ENCODE results near the gene NRDC. TPM values are rescaled to one million over a fixed set of nuclear protein-coding genes. Genes with fewer than 3 reads are reported as not detected.

NRDC gene
- total RNA-seq (2014; rRNA removed; shearing (Covaris generic)), result 81.7 and 113 TPM in 2 replicates

- in situ Hi-C loops (cut with HindIII; ENCODE audit: low sequenced_read_pairs), result no loop called here
- peak; percentile 100 for DNase-seq (ENCODE audit: low spot score)
Observed at GRCh38 chr1:51878616-51879336, at the start of gene NRDC. TSS of gene NRDC (minus strand) at chr1:51878727. CDS start at chr1:51878615, 112 bp downstream.

- DNase-seq (ENCODE audit: low spot score), result no peak
- in situ Hi-C loops (cut with HindIII; ENCODE audit: low sequenced_read_pairs), result no loop called here
Observed at GRCh38 chr1:51927029-51927428, 48.5 kb upstream of the NRDC start.

GRCh38 chr1:51926171-51926812 is 47.8 kb upstream of the NRDC start:
- in situ Hi-C loops (cut with HindIII; ENCODE audit: low sequenced_read_pairs), result no loop called here
- DNase-seq (ENCODE audit: low spot score), result peak; percentile 9

GRCh38 chr1:51924455-51924854 is 45.9 kb upstream of the NRDC start:
- in situ Hi-C loops (cut with HindIII; ENCODE audit: low sequenced_read_pairs), result no loop called here
- DNase-seq (ENCODE audit: low spot score), result no peak

- DNase-seq (ENCODE audit: low spot score), result no peak
- in situ Hi-C loops (cut with HindIII; ENCODE audit: low sequenced_read_pairs), result no loop called here
Observed at GRCh38 chr1:51922040-51922439, 43.5 kb upstream of the NRDC start.

GRCh38 chr1:51920130-51920529 is 41.6 kb upstream of the NRDC start:
- in situ Hi-C loops (cut with HindIII; ENCODE audit: low sequenced_read_pairs), result no loop called here
- DNase-seq (ENCODE audit: low spot score), result no peak

- no peak for DNase-seq (ENCODE audit: low spot score)
- in situ Hi-C loops (cut with HindIII; ENCODE audit: low sequenced_read_pairs), result no loop called here
Observed at GRCh38 chr1:51919684-51920083, 41.2 kb upstream of the NRDC start.

GRCh38 chr1:51916587-51917405 is 38.3 kb upstream of the NRDC start:
- in situ Hi-C loops (cut with HindIII; ENCODE audit: low sequenced_read_pairs), result no loop called here
- DNase-seq (ENCODE audit: low spot score), result no peak

- in situ Hi-C loops (cut with HindIII; ENCODE audit: low sequenced_read_pairs), result no loop called here
- DNase-seq (ENCODE audit: low spot score), result peak; percentile 8
Observed at GRCh38 chr1:51915951-51916350, 37.4 kb upstream of the NRDC start.

- in situ Hi-C loops (cut with HindIII; ENCODE audit: low sequenced_read_pairs), result no loop called here
- no peak for DNase-seq (ENCODE audit: low spot score)
Observed at GRCh38 chr1:51912881-51913280, 34.4 kb upstream of the NRDC start.

GRCh38 chr1:51910221-51911000 is 31.9 kb upstream of the NRDC start:
- in situ Hi-C loops (cut with HindIII; ENCODE audit: low sequenced_read_pairs), result no loop called here
- DNase-seq (ENCODE audit: low spot score), result no peak

GRCh38 chr1:51908499-51908898 is 30.0 kb upstream of the NRDC start:
- DNase-seq (ENCODE audit: low spot score), result no peak
- in situ Hi-C loops (cut with HindIII; ENCODE audit: low sequenced_read_pairs), result no loop called here

- in situ Hi-C loops (cut with HindIII; ENCODE audit: low sequenced_read_pairs), result no loop called here
- no peak for DNase-seq (ENCODE audit: low spot score)
Observed at GRCh38 chr1:51907079-51907702, 28.7 kb upstream of the NRDC start.

GRCh38 chr1:51906306-51907078 is 28.0 kb upstream of the NRDC start:
- in situ Hi-C loops (cut with HindIII; ENCODE audit: low sequenced_read_pairs), result no loop called here
- DNase-seq (ENCODE audit: low spot score), result no peak

GRCh38 chr1:51902456-51902855 is 23.9 kb upstream of the NRDC start:
- in situ Hi-C loops (cut with HindIII; ENCODE audit: low sequenced_read_pairs), result no loop called here
- no peak for DNase-seq (ENCODE audit: low spot score)

- in situ Hi-C loops (cut with HindIII; ENCODE audit: low sequenced_read_pairs), result no loop called here
- no peak for DNase-seq (ENCODE audit: low spot score)
Observed at GRCh38 chr1:51901151-51901550, 22.6 kb upstream of the NRDC start.

GRCh38 chr1:51899022-51899421 is 20.5 kb upstream of the NRDC start:
- in situ Hi-C loops (cut with HindIII; ENCODE audit: low sequenced_read_pairs), result no loop called here
- no peak for DNase-seq (ENCODE audit: low spot score)

- in situ Hi-C loops (cut with HindIII; ENCODE audit: low sequenced_read_pairs), result no loop called here
- DNase-seq (ENCODE audit: low spot score), result no peak
Observed at GRCh38 chr1:51898090-51898734, 19.7 kb upstream of the NRDC start.

All from G401 (cell line).